Stimulated activated CD8-positive, alpha-beta memory T cell treated with anti-CD3 and anti-CD28 coated beads, Interleukin-4, amount 100 ng/mL, for 4 hours (primary cell): Measurements from ENCODE around the gene C5orf58.

ENCODE experiments used
- DNase-seq, 2 donors: peaks; one replicate each; pipeline ENCODE4 v3.0.0-alpha.2; 2020; ENCODE audit warnings: low read depth in 2 of 2, low spot score in 1 of 2

Gene C5orf58, protein sequence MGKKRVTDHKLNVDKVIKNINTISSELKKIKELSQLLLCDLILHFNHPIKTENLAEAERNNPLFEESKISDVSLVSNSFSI

DNA sequence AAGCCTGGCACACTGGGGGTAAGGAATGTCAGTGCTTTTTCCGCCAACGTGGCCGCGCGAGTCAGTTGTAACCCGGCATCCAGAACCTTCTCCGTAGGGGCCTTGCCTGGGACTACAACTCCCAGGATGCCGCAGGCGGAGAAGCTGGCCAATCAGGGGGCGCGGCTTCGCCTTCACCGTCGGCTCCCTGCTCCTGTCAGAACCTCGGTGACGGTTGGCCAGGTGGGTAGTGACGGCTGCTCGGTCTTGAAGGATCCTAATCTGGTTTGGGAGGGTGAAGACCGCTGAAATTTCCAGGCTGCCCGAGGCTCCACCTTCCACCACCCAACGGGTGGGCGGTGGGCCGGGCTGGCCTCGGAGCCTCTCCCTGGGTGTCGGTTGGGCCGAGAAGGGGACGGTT lies at the start of gene C5orf58:
Gene C5orf58, plus strand, starts transcription at position 200 of the 400 bp plus-strand sequence. CDS start 1,992 bp downstream, outside the sequence.
- DNase-seq, result no peak

DNA sequence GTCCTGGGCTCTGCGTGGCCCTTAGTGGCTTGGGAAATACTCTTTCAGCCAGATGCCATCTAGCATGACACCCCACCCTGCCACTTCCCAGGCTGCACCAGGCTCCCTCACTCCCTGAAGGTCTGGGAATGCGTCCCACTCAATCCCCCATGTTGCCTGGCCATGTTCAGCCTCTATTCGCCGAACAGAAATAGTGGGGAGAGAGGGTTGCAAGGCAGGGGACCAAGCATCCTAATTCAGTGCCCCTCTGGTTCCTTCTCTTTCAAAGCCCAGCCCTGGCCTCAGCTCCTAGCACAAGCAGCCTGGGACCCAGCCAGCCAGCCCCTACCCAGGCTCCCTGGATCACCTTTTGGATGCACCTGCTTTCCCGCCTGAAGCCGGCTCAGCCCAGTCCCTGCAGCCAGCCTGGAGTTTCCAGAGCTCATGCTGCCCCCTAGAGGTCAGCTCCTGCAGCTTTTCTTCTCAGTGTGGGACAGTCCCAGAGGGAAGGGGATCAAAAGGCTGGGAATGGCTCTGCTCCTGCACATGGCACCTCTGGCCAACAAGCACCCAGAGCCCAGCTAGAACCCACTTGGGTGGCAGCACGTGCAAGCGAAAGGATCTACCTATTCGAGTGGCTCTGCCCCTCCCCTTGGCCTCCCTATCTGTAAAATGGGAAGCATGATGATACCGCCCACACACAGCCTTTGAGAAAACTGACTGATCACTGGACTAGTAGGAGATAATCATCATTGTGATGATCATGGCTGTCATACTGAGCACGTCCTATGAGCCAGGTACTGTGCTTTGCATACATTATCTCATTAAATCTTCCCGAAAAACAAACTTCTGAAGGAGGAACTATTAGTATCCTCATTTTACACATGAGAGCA lies 48.7 kb upstream of the C5orf58 start:
- peak in 1 of 2 donors; percentile 1 for DNase-seq

DNA sequence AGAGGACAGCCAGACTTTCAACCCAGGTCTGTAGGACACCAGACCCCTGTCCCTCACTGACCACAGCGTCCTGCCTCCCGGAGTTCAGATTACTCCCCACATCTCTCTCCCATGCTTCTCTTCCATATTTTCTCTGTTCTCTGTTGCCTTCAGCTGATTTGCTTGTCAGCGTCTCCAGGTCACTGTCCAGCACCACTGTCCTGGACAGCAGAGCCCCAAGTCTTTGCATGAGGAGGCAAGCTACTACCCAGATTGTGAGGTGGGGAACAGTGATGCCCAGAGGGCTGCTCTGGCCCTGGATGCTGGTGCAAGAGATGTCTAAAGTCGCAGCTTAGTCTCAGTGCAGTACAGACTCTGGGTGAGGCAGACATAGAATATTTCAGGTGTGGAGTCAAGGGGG lies 48.0 kb upstream of the C5orf58 start:
- no peak for DNase-seq

DNA sequence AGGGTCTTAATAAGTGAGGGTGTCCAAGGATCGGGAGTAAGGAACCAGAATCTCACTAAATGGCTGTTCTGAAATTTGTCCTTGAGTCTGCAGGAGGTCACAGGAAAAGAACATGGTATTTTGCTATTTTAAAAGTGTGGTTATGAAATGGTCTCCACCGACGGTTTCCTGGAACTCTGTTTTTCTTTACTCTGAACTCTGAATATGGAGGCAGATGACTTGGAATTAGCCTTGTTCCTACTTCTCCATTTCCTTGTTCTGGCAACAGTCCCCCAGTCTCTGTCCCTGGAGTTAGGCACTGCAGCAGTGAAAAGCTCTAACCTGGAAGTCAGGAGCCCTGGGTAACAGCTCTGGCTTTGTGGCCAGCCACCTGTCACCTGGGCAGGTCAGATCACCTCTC lies 46.6 kb upstream of the C5orf58 start:
- no peak for DNase-seq

DNA sequence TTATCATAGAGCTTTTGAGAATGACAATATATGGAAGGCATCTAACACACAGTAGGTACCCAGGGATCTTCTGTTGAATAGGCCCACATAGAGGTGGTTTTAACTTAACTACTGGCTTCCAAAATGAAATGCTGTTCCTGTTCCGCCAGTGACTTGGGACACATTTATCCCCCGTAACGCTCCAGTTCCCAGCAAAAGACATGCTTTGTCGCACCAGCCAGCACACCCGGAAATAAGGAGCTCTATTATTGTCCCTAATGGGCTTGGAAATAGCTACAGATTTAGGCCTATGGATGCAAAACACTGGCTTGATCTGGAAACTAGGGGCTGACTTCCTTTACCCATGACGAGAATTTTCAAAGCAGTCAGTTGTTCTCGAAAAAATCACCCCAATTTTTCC lies 45.9 kb upstream of the C5orf58 start:
- DNase-seq, result no peak

DNA sequence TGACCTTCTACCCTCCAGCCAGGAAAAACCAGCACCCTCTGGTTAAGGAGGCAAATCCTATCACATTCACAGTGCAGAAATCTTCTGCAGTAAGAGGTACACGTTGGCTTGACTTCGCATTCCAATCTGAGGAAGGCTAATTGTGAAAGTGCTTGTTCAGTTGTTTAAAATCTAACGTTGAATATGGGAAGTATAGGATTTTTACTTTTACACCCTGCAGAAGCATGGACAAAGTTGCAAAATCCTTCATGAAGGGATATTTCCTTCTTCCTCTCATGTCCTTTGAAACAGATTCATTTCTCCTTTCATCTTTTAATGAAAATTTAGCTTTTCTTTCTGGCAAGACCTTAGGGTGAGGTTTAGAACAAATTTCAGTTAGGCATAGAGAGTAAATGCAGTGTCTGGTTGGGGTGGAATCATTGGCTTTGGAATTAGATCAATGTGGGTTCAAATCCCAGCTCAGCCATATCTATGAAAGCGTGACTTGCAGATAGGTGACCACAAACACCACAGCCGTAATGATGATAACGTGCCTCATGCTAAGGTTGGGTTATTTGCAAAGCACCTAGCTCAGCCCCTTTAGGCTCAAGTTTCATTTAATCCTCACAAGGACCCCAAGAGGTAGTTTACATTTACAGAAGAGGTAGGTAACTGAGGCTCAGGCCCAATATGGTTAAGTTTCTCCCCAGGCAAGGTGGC lies 42.2 kb upstream of the C5orf58 start:
- no peak for DNase-seq

DNA sequence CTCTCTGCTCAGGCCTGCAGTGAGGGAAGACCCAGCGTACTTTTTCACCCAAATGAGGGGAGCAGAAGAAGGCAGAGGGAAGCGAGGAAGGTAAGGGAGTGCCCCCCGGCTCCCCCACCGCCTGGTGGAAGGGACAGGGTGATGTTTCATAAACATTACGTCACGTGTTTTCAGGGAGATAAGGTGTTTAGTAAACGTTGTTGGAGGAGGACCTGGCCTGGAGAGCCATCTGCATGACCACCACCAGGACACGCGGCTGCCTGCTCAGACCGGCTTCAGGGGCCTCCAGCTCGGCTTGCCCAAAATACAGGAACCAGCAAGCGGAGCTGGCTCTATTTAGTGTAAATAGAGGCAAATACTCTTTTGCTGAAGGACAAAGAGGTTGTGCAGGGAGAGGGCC lies 40.0 kb upstream of the C5orf58 start:
- DNase-seq, result no peak

DNA sequence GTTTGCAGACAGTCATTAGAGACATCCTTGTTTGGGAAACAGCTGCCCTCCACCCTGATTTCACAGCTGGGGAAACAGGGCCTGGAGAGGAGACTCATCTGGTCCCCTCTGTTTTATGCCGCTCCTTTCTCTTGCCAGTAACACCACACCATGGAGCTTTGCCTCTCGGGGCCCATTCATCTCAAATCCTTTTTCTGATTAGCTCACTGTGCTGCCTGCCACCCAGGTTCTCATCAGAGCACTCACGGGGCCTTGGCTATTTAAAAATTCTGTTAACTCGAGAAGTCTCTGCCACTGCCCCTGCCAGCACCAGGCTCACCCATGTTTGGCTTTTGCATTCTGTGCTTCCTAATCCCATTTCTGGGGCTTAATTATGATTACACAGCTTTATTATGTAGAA lies 36.8 kb upstream of the C5orf58 start:
- DNase-seq, result no peak

DNA sequence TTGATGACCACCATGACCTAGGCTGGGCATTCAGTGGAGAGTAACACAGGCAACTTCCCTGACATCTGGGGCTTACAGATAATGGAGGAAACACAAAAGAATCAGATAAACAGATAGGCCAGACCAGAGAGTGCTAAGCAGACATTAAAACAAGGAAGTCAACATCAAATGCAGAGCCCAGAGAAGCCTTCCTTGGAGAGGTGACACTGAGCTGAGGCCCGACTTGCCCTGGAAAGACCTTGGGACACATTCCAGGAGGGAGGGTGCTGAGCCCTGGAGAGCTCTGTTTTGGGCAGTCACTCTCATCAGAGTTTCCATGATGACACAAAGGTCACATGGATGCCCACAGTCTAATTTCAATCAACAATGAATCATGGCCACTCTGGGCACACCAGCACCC lies 31.9 kb upstream of the C5orf58 start:
- DNase-seq, result no peak

DNA sequence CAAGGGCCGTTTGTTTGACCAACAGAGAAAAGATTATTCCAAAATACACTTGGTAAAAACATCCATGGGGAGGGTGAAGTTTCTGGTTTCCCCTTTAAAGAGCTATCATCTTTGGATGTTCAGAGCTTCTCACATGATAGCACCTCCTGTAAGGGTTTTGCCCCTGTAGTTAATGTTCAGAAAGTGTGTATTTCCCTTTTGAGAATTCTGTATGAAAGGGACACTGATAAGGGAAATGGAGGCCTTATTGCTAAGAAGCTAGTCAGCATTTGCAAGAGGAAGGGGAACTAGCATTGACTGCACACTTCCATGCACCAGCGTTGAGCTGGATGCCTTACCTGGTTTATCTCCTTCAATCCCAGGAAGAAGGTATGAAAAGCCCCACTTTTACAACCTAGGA lies 31.5 kb upstream of the C5orf58 start:
- no peak for DNase-seq

DNA sequence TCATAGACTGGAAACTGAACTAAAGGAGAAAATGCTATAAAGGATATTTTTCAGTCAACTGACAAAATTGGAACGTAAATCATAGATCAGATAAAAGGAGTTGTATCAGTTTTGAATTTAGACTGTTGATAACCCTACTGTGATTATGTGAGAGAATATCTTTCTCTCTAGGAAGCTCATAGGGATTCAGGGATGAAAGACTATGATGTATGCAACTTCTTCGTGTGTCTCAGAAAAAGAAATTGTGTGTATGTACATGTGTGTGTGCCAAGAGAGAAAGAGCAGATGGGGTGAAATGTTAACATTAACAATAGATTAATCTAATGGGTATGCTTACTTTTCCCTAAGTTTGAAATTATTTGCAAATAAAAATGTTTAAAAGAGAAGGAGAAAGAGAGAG lies 30.7 kb upstream of the C5orf58 start:
- DNase-seq, result no peak

DNA sequence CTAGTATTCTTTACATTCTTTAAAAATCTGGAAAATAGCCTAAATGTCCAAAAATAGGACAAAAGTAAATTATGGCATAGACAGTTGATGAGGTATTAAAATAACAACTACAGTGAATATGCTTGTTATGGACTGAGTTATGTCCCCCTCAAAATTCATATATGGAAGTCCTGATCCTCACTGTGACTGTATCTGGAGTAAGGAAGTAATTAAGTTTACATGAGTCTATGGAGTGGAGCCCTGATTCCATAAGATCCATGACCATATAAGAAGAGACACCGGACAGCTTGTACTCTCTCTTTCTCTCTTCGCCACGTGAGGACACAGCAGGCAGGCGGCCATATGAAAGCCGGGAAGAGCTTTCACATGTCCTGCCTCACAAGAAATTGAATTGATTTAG lies 28.6 kb upstream of the C5orf58 start:
- DNase-seq, result no peak

DNA sequence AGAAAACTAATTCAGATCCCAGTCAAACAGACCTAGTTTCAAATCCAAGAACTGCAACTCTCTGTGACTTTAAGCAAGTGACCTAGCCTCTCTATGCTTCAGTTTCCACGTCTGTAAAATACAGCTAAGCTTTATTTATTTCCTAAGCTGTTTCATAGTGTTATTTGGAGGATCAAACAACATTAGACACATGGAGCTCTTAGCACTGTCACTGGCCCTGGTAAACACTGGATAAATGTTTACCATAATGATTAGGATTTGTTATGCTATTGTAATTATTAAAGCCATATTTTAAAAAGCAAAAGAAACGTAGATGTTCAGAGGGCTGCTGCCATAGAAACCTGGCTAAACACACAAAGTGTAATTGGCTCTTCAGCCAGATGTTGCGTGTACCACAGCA lies 26.6 kb upstream of the C5orf58 start:
- DNase-seq, result no peak

DNA sequence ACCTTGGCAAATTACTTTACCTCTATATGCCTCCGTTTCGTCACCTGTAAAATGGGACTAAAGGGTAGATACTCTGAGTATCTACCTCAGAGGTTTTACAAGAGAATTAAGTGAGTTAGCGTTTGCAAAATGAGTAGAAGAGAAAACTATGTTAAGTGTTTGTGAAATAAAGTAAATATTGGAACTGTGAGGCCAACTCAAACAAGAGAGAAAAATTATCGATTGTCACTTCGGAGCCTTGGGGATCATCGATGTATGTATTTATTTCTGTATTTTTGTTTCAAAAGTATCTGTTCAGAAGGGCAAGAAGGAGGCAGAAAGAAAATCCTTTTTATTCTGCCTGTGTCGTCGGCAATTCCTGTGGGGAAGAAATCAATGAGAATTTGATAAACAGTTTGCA lies 25.8 kb upstream of the C5orf58 start:
- no peak for DNase-seq

DNA sequence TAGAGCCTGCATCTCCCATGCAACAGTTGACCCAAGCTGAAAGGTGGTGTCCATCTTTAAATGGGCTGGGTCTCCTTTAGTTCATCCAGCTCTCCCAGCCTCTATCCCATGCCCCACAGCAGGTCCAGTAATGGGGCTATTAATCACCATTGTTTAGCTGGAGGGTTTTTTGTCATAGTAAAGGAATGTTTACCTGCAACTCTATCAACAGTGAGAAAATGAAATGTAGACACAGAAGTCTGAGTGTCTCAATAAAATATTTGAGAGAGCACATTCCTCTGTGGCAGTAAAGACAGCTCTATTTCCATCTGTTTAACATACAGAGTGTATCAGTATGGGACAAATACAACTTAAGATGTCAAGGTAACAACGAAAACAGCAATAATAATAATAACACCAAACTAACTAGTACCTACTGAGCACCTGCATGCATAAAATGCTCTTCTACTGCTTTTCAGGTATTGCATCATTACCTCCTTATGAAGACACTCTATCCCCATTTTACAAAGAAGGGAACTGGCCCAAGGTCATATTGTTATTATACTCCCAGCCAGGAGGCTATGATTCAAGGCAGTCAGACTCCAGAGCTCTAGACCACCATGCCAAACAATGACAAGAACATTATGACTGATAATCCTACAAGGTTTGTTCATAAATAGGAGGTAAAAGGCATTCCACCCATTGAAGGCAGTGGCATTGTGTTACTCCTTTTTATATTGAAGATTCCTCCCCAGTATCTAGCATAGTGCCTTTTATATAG lies 21.0 kb upstream of the C5orf58 start:
- no peak for DNase-seq

DNA sequence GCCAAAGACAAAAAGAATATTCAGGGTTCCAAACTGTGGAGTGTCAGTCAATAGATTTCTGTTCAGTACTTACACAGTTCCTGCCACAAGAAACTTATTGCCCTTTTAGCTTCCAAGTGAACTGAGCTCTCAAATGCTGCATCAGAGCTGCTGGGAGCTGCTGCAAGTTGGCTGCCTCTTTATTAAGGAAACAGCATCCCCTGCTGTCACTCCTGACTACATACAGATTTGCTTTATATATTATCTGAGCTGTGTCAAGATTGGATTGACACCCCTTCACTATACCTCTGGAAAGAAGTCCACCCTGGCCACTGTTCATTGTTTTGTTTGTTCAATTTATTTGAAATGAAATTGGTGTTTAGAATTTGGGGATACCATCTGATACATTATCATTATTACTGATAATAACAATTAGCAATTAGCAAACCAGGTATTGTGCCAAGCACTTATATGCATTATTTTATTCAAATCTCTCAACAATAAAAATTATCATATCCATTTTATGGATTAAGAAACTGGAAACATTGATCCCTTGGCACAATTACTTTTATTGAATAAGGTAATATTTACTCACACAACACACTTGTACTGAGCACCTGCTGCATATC lies 16.4 kb upstream of the C5orf58 start:
- DNase-seq, result no peak

DNA sequence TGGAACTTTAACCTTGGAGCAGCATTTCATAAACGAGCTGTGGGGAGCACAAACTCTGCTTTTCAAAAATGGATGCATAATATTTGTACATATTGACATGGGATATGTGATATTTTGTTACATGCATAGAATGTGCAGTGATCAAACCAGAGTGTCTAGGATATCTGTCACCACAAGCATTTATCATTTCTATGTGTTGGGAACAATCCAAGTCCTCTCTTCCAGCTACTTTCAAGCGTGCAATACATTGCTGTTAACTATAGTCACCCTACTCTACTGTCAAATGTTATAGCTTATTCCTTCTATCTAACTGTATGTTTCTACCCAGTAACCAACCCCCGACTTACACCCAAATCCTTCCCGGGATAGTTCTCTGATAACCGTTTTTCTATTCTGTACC lies 15.0 kb upstream of the C5orf58 start:
- no peak for DNase-seq

DNA sequence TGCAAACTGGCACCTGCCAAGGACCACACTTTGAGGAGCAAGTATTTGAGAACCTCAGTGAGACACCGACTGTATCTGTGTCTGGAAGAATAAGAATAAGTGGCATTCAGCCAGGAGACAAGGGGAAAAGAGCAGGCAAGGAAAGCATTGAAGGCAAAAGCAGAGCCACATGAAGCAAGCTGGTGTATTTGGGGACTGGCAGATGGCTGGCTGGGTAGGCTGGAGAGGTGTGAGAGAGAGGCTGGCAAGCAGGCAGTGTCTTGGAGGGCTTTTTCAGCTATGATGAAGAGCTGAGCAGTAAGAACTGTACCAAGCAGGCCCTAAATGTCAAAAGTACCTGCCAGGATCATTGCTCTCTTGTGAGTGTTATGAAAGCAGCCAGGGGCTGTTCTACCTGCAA lies 14.1 kb upstream of the C5orf58 start:
- no peak for DNase-seq

DNA sequence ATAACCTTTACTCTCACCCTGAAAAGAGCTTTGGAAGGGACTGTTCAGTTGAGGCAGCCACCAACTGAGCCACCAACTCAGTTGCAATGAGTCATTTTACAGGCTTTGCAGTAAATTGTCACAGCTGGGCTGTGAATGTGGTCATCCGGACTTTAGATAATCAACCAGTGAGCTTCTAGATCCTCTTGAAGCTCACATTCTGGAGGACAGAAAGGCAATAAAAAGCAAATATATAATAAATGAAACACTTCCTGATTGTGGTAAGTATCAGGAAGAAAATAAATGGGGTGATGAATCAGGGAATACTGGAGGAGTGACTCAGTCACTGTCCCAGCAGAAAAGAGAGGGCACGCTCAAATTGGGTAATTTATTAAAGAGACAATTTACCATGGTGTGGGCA lies 13.2 kb upstream of the C5orf58 start:
- DNase-seq, result no peak

DNA sequence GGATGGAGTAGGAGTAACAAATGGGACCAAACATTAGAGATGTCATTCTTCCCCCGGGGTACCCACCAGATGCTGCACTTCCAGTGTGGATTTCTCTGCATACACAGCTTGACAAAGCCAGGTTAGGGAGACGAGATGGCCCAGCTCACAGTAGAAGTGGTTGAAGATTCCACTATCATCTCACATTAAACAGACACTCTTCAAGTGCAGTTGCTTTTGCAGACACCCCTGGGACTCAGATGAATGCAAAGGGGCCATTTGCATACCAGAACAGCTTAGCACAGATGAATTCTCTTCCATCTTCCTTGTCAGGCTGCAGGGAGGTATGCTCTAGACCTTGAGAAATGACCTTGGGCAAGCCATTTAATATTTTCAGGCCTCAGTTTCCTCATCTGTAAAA lies 12.6 kb upstream of the C5orf58 start:
- DNase-seq, result no peak

DNA sequence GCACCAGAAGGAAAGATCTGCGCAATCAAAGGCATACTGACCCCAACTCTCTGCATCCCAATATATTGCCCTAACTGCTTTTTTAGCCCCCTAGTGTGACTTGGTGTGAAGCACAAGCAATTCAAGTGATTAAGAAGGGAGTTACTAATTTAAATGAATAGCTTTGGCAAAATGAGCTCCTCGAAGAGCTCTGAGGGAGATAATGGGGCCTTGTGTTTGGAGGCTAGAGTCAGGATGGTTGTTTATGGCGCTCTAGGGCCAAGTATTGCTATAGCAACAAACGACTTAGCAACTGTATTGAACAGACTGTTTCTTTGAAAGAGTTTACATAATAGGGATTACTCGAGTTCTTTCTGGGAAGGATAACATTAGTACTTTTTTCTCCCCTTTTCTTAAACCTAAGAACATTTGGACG lies 11.5 kb upstream of the C5orf58 start:
- DNase-seq, result no peak
